Measurements from ENCODE around the gene MSH3. TPM values are rescaled to one million over a fixed set of nuclear protein-coding genes. Genes with fewer than 3 reads are reported as not detected.
A peak's percentile ranks its signal among the peaks of the same experiment; 100 is the strongest.

The MSH3 gene
- polyA plus RNA-seq, 1 donor (not counting 4 experiments of a cell fraction or from before 2014, with no cell fraction given), result 11.1 TPM

DNA sequence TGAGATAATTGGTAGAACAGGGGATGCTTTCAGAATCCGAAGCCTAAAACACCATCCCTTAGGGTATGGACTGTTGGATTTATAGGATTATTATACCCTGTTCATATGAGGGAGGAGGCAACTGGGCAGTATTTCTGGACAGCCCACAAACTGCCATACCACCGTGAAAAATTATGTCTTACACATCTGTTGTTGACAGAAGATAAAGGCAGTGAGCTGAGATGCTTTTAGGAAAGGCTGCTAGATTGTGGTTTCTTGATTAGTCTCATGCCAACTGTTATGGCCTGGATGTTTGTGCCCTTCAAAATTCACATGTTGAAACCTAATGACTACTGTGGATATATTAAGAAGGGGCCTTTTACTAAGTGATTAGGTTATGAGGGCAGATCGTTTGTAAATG, 84.0 kb downstream of the MSH3 start:
- peaks cover 3 to 6% of the 10 kb centered on the region in 2 experiments for H3K36me3 ChIP-seq (ENCODE audit: control insufficient read depth in 2 of 2, extremely low read depth in 1 of 2, insufficient read depth in 2 of 2, low read length in 2 of 2)
- no peaks in the 10 kb centered on the region for H3K9me3 ChIP-seq (ENCODE audit: control insufficient read depth, low read depth, low read length)
- H3K27me3 ChIP-seq (ENCODE audit: control insufficient read depth, extremely low read depth, insufficient read depth, low read length), result no peaks in the 10 kb centered on the region
- FAIRE-seq (no peak), DNase-seq (ENCODE audit: low read depth, low spot score) (no peak)
- no peak overlapping the region for H2AFZ ChIP-seq (ENCODE audit: control insufficient read depth, low read length)
- no peak for TF ChIP-seq EZH2 (IDR thresholded peaks at IDR 0.05; ENCODE audit: low read length)
- no peak for TF ChIP-seq CTCF (optimal IDR thresholded peaks at IDR 0.05 in 1 of 3, IDR thresholded peaks at IDR 0.05 in 1 of 3, conservative IDR thresholded peaks at IDR 0.05 in 1 of 3; ENCODE audit: extremely low read depth in 1 of 3, insufficient read depth in 2 of 3, low read length in 3 of 3)
- H3K27ac ChIP-seq (ENCODE audit: control insufficient read depth, insufficient read depth, low read length), result no peak overlapping the region
- H3K4me2 ChIP-seq (ENCODE audit: control insufficient read depth, extremely low read depth, insufficient read depth, low read depth, low read length), result no peak overlapping the region
- peaks cover 10% of the 10 kb centered on the region for H3K4me1 ChIP-seq (ENCODE audit: control insufficient read depth, extremely low read depth, insufficient read depth, low read length)
- no peak overlapping the region for H3K9ac ChIP-seq (ENCODE audit: control insufficient read depth, extremely low read depth, insufficient read depth, low read length)
- H3K4me3 ChIP-seq (ENCODE audit: control insufficient read depth in 2 of 3, extremely low read depth in 1 of 3, insufficient read depth in 2 of 3, low read depth in 1 of 3, low read length in 3 of 3), result no peak overlapping the region
- dilution Hi-C loops (cut with MboI; ENCODE audit: extremely low pct_ligation_motif_present, low sequenced_read_pairs), result no loop called here
- no peaks in the 10 kb centered on the region for H3K9me1 ChIP-seq (ENCODE audit: control insufficient read depth, extremely low read depth, insufficient read depth, low read length)
- no peaks in the 10 kb centered on the region for H4K20me1 ChIP-seq (ENCODE audit: control insufficient read depth, extremely low read depth, insufficient read depth, low read length)
- no peaks in the 10 kb centered on the region for H3K79me2 ChIP-seq (ENCODE audit: control insufficient read depth, insufficient read depth, low read length)

- Histone ChIP-seq H3K27me3 (ENCODE audit: control insufficient read depth, extremely low read depth, insufficient read depth, low read length) (no peaks in the 10 kb centered on the region), H3K4me2 (ENCODE audit: control insufficient read depth, extremely low read depth, insufficient read depth, low read depth, low read length) (no peak overlapping the region), H3K9me1 (ENCODE audit: control insufficient read depth, extremely low read depth, insufficient read depth, low read length) (no peaks in the 10 kb centered on the region), H3K9me3 (ENCODE audit: control insufficient read depth, low read depth, low read length) (no peaks in the 10 kb centered on the region), H3K79me2 (ENCODE audit: control insufficient read depth, insufficient read depth, low read length) (no peaks in the 10 kb centered on the region), H3K36me3 (ENCODE audit: control insufficient read depth in 2 of 2, extremely low read depth in 1 of 2, insufficient read depth in 2 of 2, low read length in 2 of 2) (peaks cover 3 to 6% of the 10 kb centered on the region in 2 experiments), H3K4me1 (ENCODE audit: control insufficient read depth, extremely low read depth, insufficient read depth, low read length) (peaks cover 10% of the 10 kb centered on the region), H2AFZ (ENCODE audit: control insufficient read depth, low read length) (no peak overlapping the region), H3K27ac (ENCODE audit: control insufficient read depth, insufficient read depth, low read length) (no peak overlapping the region), H3K9ac (ENCODE audit: control insufficient read depth, extremely low read depth, insufficient read depth, low read length) (no peak overlapping the region), H4K20me1 (ENCODE audit: control insufficient read depth, extremely low read depth, insufficient read depth, low read length) (no peaks in the 10 kb centered on the region), H3K4me3 (ENCODE audit: control insufficient read depth in 2 of 3, extremely low read depth in 1 of 3, insufficient read depth in 2 of 3, low read depth in 1 of 3, low read length in 3 of 3) (no peak overlapping the region)
- dilution Hi-C loops (cut with MboI; ENCODE audit: extremely low pct_ligation_motif_present, low sequenced_read_pairs), result no loop called here
- DNase-seq (ENCODE audit: low read depth, low spot score) (no peak), FAIRE-seq (peak; percentile 29)
- TF ChIP-seq CTCF (optimal IDR thresholded peaks at IDR 0.05 in 1 of 3, IDR thresholded peaks at IDR 0.05 in 1 of 3, conservative IDR thresholded peaks at IDR 0.05 in 1 of 3; ENCODE audit: extremely low read depth in 1 of 3, insufficient read depth in 2 of 3, low read length in 3 of 3) (no peak), EZH2 (IDR thresholded peaks at IDR 0.05; ENCODE audit: low read length) (no peak)
These were observed 84.6 kb downstream of the MSH3 start for GRCh38 chr5:80739057-80739456.

Measured in keratinocyte (primary cell).